Esophagus (tissue), 2 donors: ENCODE data around the gene PTGS1. TPM values are rescaled to one million over a fixed set of nuclear protein-coding genes. Genes with fewer than 3 reads are reported as not detected.

Experiments
- H3K27ac ChIP-seq, 2 donors: one replicate each; pipeline ENCODE4 v1.5.1; 2013; ENCODE audit warnings: low read depth in 2 of 2, mild to moderate bottlenecking in 2 of 2, inconsistent platforms in 1 of 2, low read length in 1 of 2, moderate library complexity in 1 of 2
- H3K27me3 ChIP-seq, 2 donors: one replicate each; pipeline ENCODE4 v1.6.1; 2013; ENCODE audit warnings: low read length in 2 of 2, control low read depth in 1 of 2, mild to moderate bottlenecking in 1 of 2; ENCODE audit not compliant: insufficient read depth in 2 of 2, control insufficient read depth in 1 of 2
- H3K36me3 ChIP-seq, 2 donors: one replicate each; pipeline ENCODE4 v1.6.1; 2013; ENCODE audit warnings: low read length in 1 of 2; ENCODE audit not compliant: control insufficient read depth in 2 of 2, insufficient read depth in 2 of 2
- H3K4me1 ChIP-seq, 2 donors: one replicate each; pipeline ENCODE4 v1.6.1; 2013; ENCODE audit warnings: low read length in 1 of 2; ENCODE audit not compliant: control insufficient read depth in 2 of 2, insufficient read depth in 2 of 2
- H3K4me3 ChIP-seq, 2 donors: one replicate each; pipeline ENCODE4 v1.5.1; 2013; ENCODE audit warnings: low read length in 2 of 2, mild to moderate bottlenecking in 2 of 2, low read depth in 1 of 2, moderate library complexity in 1 of 2
- H3K9me3 ChIP-seq, 2 donors: one replicate each; pipeline ENCODE4 v1.6.1; 2013; ENCODE audit warnings: mild to moderate bottlenecking in 2 of 2, low read depth in 1 of 2, low read length in 1 of 2, moderate library complexity in 1 of 2; ENCODE audit not compliant: control insufficient read depth in 2 of 2, insufficient read depth in 1 of 2
- WGBS, 2 donors: extraction: QIAGEN DNeasy Blood & Tissue Kit; methylation state at CpG; one replicate each; pipeline ENCODE4 v1.1.7; 2013; 5-methylcytosine and 5-hydroxymethylcytosine counted together
- polyA plus RNA-seq, 2 donors: library from polyadenylated mRNA; stranded (reverse); fragments of 200-250 nt; gene quantifications; one replicate each; pipeline ENCODE4 v1.2.3, GENCODE V29; 2013
- donor health status: healthy with polysubstance abuse.
- donor health status: Bipolar disorder and iron deficiency.

PTGS1 gene
- polyA plus RNA-seq, 2 donors, result 6.8 to 20.3 TPM

GRCh38 chr9:122333169-122333808 is 37.5 kb upstream of the PTGS1 start:
- no peak overlapping the region for H3K27ac ChIP-seq
- H3K9me3 ChIP-seq, result no peaks in the 10 kb centered on the region
- no peaks in the 10 kb centered on the region for H3K27me3 ChIP-seq
- peaks cover 0 to 2% of the 10 kb centered on the region in 2 donors for H3K36me3 ChIP-seq
- H3K4me1 ChIP-seq, result no peaks in the 10 kb centered on the region
- no peak overlapping the region for H3K4me3 ChIP-seq
- 72% methylated on average over 10 of the region's 10 CpGs for WGBS, 2 donors

GRCh38 chr9:122334916-122335315 is 35.9 kb upstream of the PTGS1 start:
- Histone ChIP-seq H3K9me3 (no peaks in the 10 kb centered on the region), H3K36me3 (peaks cover 0 to 2% of the 10 kb centered on the region in 2 donors), H3K27ac (no peak overlapping the region), H3K27me3 (no peaks in the 10 kb centered on the region), H3K4me3 (no peak overlapping the region), H3K4me1 (no peaks in the 10 kb centered on the region)
- WGBS, 2 donors, result 68 to 78% methylated on average over 4 of the region's 4 CpGs

GRCh38 chr9:122336189-122336588 is 34.6 kb upstream of the PTGS1 start:
- no peaks in the 10 kb centered on the region for H3K36me3 ChIP-seq
- no peak overlapping the region for H3K4me3 ChIP-seq
- H3K4me1 ChIP-seq, result peaks cover 0 to 2% of the 10 kb centered on the region in 2 donors
- H3K27me3 ChIP-seq, result no peaks in the 10 kb centered on the region
- WGBS, 2 donors, result 89 to 93% methylated on average over 5 of the region's 5 CpGs
- no peaks in the 10 kb centered on the region for H3K9me3 ChIP-seq
- H3K27ac ChIP-seq, result no peak overlapping the region

DNA sequence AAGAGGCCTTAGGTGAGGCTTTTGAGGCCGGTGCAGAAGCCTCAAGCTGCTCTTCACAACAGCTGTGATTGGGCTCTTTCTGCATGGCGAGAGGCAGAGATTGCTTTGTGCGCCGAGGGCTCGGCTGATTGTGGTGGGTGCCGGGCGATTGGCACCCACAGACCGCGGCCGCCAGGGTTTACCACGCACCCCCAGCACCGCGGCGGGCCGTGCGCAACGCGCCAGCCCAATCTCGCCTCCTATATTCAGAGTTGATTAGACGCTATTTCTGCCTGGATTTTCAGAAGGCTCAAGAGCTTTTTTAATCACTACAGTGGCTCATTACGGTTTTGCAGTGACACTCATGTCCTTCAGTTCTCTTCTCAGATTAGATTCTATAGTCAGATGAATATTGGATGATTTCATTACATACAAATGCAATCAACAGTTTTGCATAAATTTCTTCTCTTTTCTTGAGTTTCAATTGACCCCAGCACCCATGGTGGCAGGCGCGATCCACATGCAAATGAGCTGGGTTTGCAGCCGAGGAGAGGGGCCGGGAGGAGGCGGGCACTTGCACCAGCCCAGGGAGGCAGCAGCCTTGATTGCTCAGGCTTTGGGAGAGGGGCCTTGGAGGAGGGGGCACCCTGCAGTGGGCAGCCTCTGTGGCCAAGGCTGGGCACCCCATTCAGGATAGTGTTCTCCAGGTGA is 33.8 kb upstream of the PTGS1 start:
- no peak overlapping the region for H3K27ac ChIP-seq
- H3K4me1 ChIP-seq, result peaks cover 0 to 2% of the 10 kb centered on the region in 2 donors
- H3K27me3 ChIP-seq, result no peaks in the 10 kb centered on the region
- no peaks in the 10 kb centered on the region for H3K36me3 ChIP-seq
- no peaks in the 10 kb centered on the region for H3K9me3 ChIP-seq
- 57 to 58% methylated on average over 26 of the region's 26 CpGs for whole genome bisulfite sequencing, 2 donors
- H3K4me3 ChIP-seq, result no peak overlapping the region

DNA sequence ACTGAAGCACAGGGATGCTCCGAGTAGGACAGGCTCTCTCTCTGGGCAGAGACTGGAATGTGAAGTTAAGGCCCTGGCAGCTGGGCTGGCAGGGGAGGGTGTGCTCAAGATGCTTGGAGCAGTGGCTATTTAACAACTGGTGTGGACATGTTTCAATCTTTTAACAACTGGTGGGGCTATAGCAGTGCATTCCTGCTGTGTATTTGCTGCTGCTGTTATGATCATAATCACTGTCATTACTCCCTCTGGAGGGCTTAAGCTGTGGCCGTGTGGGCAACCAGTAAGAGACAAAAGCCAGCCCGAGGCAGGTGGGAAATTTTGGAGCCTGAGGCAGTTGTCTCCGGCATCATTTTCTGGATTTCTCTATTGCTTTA is 33.3 kb upstream of the PTGS1 start:
- no peak overlapping the region for H3K27ac ChIP-seq
- no peak overlapping the region for H3K4me3 ChIP-seq
- WGBS, 2 donors, result 60 to 62% methylated on average over 4 of the region's 4 CpGs
- H3K4me1 ChIP-seq, result peaks cover 0 to 2% of the 10 kb centered on the region in 2 donors
- no peaks in the 10 kb centered on the region for H3K27me3 ChIP-seq
- no peaks in the 10 kb centered on the region for H3K36me3 ChIP-seq
- no peaks in the 10 kb centered on the region for H3K9me3 ChIP-seq

- no peaks in the 10 kb centered on the region for H3K9me3 ChIP-seq
- 78 to 80% methylated on average over 6 of the region's 6 CpGs for WGBS, 2 donors
- no peaks in the 10 kb centered on the region for H3K27me3 ChIP-seq
- H3K36me3 ChIP-seq, result no peaks in the 10 kb centered on the region
- no peak overlapping the region for H3K4me3 ChIP-seq
- peaks cover 0 to 2% of the 10 kb centered on the region in 2 donors for H3K4me1 ChIP-seq
- no peak overlapping the region for H3K27ac ChIP-seq
These were observed 32.3 kb upstream of the PTGS1 start for GRCh38 chr9:122338536-122338935.

DNA sequence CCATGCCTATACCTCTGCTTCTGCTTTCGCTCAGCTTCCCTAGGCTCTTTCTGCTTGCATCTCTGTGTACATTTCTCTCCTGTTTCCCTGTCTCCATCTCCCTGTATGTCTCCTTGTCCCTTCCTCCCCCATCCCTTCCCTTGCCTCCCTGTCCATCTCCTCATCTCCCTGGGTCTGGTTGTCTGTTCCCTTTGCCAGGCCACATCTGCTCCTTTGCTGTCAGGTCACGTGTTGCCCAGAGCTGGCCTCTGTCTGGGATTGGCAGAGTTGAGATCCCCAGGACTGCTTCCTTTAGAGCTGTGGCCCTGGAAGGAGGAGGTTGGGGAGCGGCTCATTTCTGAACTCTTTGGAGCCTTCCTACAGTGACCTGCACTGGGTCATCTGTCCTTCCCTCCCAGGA is 31.8 kb upstream of the PTGS1 start:
- WGBS, 2 donors, result 67 to 75% methylated on average over 3 of the region's 3 CpGs
- H3K27ac ChIP-seq, result no peak overlapping the region

DNA sequence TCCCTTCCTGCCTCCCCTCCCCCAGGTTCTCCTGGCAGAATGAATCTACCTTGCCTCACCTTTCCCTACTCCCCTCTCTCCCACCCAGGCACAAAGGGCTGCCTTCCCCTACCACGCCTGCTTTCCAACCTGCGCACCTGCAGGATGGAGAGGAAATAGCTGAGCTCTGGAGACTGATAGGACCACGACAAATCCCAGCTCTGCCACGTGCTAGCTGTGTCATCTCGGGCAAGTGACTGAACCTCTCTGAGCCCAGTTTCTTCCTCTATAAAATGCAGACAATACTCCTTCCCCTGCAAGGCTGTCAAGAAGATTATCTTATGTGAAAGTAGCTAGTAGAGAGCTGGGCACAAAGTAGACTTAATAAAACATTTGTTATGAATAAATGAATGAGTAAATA is 31.2 kb upstream of the PTGS1 start:
- no peak overlapping the region for H3K27ac ChIP-seq

More for the DNA sequence above, 31.8 kb upstream of the PTGS1 start:
- no peak overlapping the region for H3K4me3 ChIP-seq
- no peaks in the 10 kb centered on the region for H3K36me3 ChIP-seq
- no peaks in the 10 kb centered on the region for H3K27me3 ChIP-seq
- H3K4me1 ChIP-seq, result peaks cover 0 to 2% of the 10 kb centered on the region in 2 donors
- no peaks in the 10 kb centered on the region for H3K9me3 ChIP-seq

DNA sequence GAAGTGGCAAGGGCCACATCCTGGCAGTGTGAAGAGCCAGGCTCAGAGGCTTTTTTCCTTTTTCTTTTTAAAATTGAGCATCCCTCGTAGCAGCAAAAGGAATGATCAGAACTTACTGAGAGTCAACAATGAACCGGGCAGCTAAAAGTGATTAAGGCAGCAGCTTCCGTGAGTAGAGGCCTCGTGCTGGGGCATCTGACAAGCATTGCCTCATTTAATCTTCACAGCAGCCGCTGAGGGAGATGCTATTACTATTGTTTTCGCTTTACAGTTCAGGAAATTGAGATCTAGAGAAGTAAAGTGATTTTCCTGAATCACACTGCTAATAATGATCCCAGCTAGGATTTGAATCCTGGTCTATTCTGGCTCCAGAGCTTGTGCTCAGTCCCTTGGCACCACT is 30.7 kb upstream of the PTGS1 start:
- WGBS, 2 donors, result 67 to 69% methylated on average over 6 of the region's 6 CpGs
- H3K4me3 ChIP-seq, result no peak overlapping the region
- H3K9me3 ChIP-seq, result no peaks in the 10 kb centered on the region
- no peaks in the 10 kb centered on the region for H3K36me3 ChIP-seq
- H3K4me1 ChIP-seq, result peaks cover 0 to 2% of the 10 kb centered on the region in 2 donors
- no peaks in the 10 kb centered on the region for H3K27me3 ChIP-seq
- no peak overlapping the region for H3K27ac ChIP-seq

More for the DNA sequence above, 31.2 kb upstream of the PTGS1 start:
- Histone ChIP-seq H3K27me3 (no peaks in the 10 kb centered on the region), H3K36me3 (no peaks in the 10 kb centered on the region), H3K4me1 (peaks cover 0 to 2% of the 10 kb centered on the region in 2 donors), H3K4me3 (no peak overlapping the region), H3K9me3 (no peaks in the 10 kb centered on the region)
- 58 to 66% methylated on average over 5 of the region's 5 CpGs for WGBS, 2 donors
